GM18858 (cell line): ENCODE measurements around the gene UBE2F.
A peak's percentile ranks its signal among the peaks of the same experiment; 100 is the strongest.
"Not testable (repeated sequence)": the region's sequence is repeated elsewhere in the genome, so short reads cannot be mapped to it uniquely, and the experiment has no call there.

Experiments used
- ATAC-seq: cut with Tn5 transposase; IDR thresholded peaks from one replicate; pipeline ENCODE4 v1.9.1; 2021; ENCODE audit not compliant: unreplicated experiment

Gene UBE2F

GRCh38 chr2:237943395-237944094 is 23.3 kb upstream of the UBE2F start:
- no peak for ATAC-seq

GRCh38 chr2:237944302-237944701 is 22.5 kb upstream of the UBE2F start:
- ATAC-seq, result no peak

- no peak for ATAC-seq
Measured at GRCh38 chr2:237946423-237946822, 20.4 kb upstream of the UBE2F start.

- not testable (repeated sequence) for ATAC-seq
Measured at GRCh38 chr2:237951354-237951753, 15.5 kb upstream of the UBE2F start.

GRCh38 chr2:237951878-237952277 is 14.9 kb upstream of the UBE2F start:
- ATAC-seq, result no peak

- ATAC-seq, result no peak
Measured at GRCh38 chr2:237952851-237953250, 14.0 kb upstream of the UBE2F start.

GRCh38 chr2:237955640-237956401 is 11.0 kb upstream of the UBE2F start:
- ATAC-seq, result no peak

- ATAC-seq, result no peak
Measured at GRCh38 chr2:237956402-237956736, 10.4 kb upstream of the UBE2F start.

- ATAC-seq, result no peak
Measured at GRCh38 chr2:237961637-237962036, 5.2 kb upstream of the UBE2F start.

- ATAC-seq, result no peak
Measured at GRCh38 chr2:237962432-237963084, 4.3 kb upstream of the UBE2F start.

- not testable (repeated sequence) for ATAC-seq
Measured at GRCh38 chr2:237963490-237963991, 3.3 kb upstream of the UBE2F start.

GRCh38 chr2:237964194-237964577 is 2.6 kb upstream of the UBE2F start:
- ATAC-seq, result no peak

GRCh38 chr2:237964578-237965404 is 2.0 kb upstream of the UBE2F start:
- ATAC-seq, result no peak

GRCh38 chr2:237965844-237966243 is 970 bp upstream of the UBE2F start:
- not testable (repeated sequence) for ATAC-seq

GRCh38 chr2:237966250-237966564 is 607 bp upstream of the UBE2F start:
- no peak for ATAC-seq

GRCh38 chr2:237967463-237967951 is 693 bp downstream of the UBE2F start:
- no peak for ATAC-seq

- peak; percentile 31 for ATAC-seq
Measured at GRCh38 chr2:237968048-237968862, 1.4 kb downstream of the UBE2F start.

GRCh38 chr2:237971661-237972060 is 4.8 kb downstream of the UBE2F start:
- ATAC-seq, result no peak

- ATAC-seq, result no peak
Measured at GRCh38 chr2:237972211-237972610, 5.4 kb downstream of the UBE2F start.

- ATAC-seq, result no peak
Measured at GRCh38 chr2:237972936-237973335, 6.1 kb downstream of the UBE2F start.
